ENCODE data around the gene SLC32A1.

Gene SLC32A1

GRCh38 chr20:38728191-38728781, 4.0 kb downstream of the SLC32A1 start:
- Histone ChIP-seq H3K36me3 (ENCODE audit: control insufficient read depth, insufficient read depth, low read length) (peaks cover 2% of the 10 kb centered on the region), H3K27ac (ENCODE audit: low read depth, low read length) (no peak overlapping the region), H3K4me1 (ENCODE audit: control insufficient read depth, insufficient read depth, low read length) (peaks cover 4% of the 10 kb centered on the region), H3K4me3 (ENCODE audit: low read length) (no peak overlapping the region), H3K9ac (ENCODE audit: low read length) (no peak overlapping the region), H3K27me3 (ENCODE audit: control insufficient read depth, insufficient read depth, low read length) (peaks cover 77% of the 10 kb centered on the region)

GRCh38 chr20:38728911-38729642, 4.8 kb downstream of the SLC32A1 start:
- Histone ChIP-seq H3K4me3 (ENCODE audit: low read length) (no peak overlapping the region), H3K27me3 (ENCODE audit: control insufficient read depth, insufficient read depth, low read length) (peaks cover 83% of the 10 kb centered on the region)

GRCh38 chr20:38729767-38730166, 5.5 kb downstream of the SLC32A1 start:
- Histone ChIP-seq H3K9ac (ENCODE audit: low read length) (no peak overlapping the region), H3K4me3 (ENCODE audit: low read length) (no peak overlapping the region), H3K27me3 (ENCODE audit: control insufficient read depth, insufficient read depth, low read length) (peaks cover 79% of the 10 kb centered on the region), H3K36me3 (ENCODE audit: control insufficient read depth, insufficient read depth, low read length) (peaks cover 2% of the 10 kb centered on the region), H3K27ac (ENCODE audit: low read depth, low read length) (no peak overlapping the region), H3K4me1 (ENCODE audit: control insufficient read depth, insufficient read depth, low read length) (peaks cover 4% of the 10 kb centered on the region)

More at GRCh38 chr20:38728911-38729642, 4.8 kb downstream of the SLC32A1 start:
- peaks cover 4% of the 10 kb centered on the region for H3K4me1 ChIP-seq (ENCODE audit: control insufficient read depth, insufficient read depth, low read length)
- no peak overlapping the region for H3K9ac ChIP-seq (ENCODE audit: low read length)
- H3K36me3 ChIP-seq (ENCODE audit: control insufficient read depth, insufficient read depth, low read length): peaks cover 2% of the 10 kb centered on the region
- H3K27ac ChIP-seq (ENCODE audit: low read depth, low read length): no peak overlapping the region

GRCh38 chr20:38730167-38730988, 6.1 kb downstream of the SLC32A1 start:
- peaks cover 2% of the 10 kb centered on the region for H3K36me3 ChIP-seq (ENCODE audit: control insufficient read depth, insufficient read depth, low read length)
- peaks cover 4% of the 10 kb centered on the region for H3K4me1 ChIP-seq (ENCODE audit: control insufficient read depth, insufficient read depth, low read length)
- H3K9ac ChIP-seq (ENCODE audit: low read length): no peak overlapping the region
- peaks cover 73% of the 10 kb centered on the region for H3K27me3 ChIP-seq (ENCODE audit: control insufficient read depth, insufficient read depth, low read length)
- H3K4me3 ChIP-seq (ENCODE audit: low read length): no peak overlapping the region
- no peak overlapping the region for H3K27ac ChIP-seq (ENCODE audit: low read depth, low read length)

GRCh38 chr20:38730989-38731737, 6.9 kb downstream of the SLC32A1 start:
- H3K4me1 ChIP-seq (ENCODE audit: control insufficient read depth, insufficient read depth, low read length): peaks cover 4% of the 10 kb centered on the region
- no peak overlapping the region for H3K27ac ChIP-seq (ENCODE audit: low read depth, low read length)
- peak overlapping the region; percentile 61 for H3K4me3 ChIP-seq (ENCODE audit: low read length)
- H3K27me3 ChIP-seq (ENCODE audit: control insufficient read depth, insufficient read depth, low read length): peaks cover 66% of the 10 kb centered on the region
- H3K9ac ChIP-seq (ENCODE audit: low read length): no peak overlapping the region
- peaks cover 2% of the 10 kb centered on the region for H3K36me3 ChIP-seq (ENCODE audit: control insufficient read depth, insufficient read depth, low read length)

GRCh38 chr20:38731738-38732113, 7.4 kb downstream of the SLC32A1 start:
- Histone ChIP-seq H3K36me3 (ENCODE audit: control insufficient read depth, insufficient read depth, low read length) (peaks cover 2% of the 10 kb centered on the region), H3K27ac (ENCODE audit: low read depth, low read length) (no peak overlapping the region), H3K4me1 (ENCODE audit: control insufficient read depth, insufficient read depth, low read length) (peaks cover 4% of the 10 kb centered on the region), H3K4me3 (ENCODE audit: low read length) (peak overlapping the region; percentile 61), H3K9ac (ENCODE audit: low read length) (no peak overlapping the region), H3K27me3 (ENCODE audit: control insufficient read depth, insufficient read depth, low read length) (peaks cover 61% of the 10 kb centered on the region)

GRCh38 chr20:38732981-38733380, 8.7 kb downstream of the SLC32A1 start:
- no peak overlapping the region for H3K4me3 ChIP-seq (ENCODE audit: low read length)
- peaks cover 2% of the 10 kb centered on the region for H3K36me3 ChIP-seq (ENCODE audit: control insufficient read depth, insufficient read depth, low read length)
- peaks cover 49% of the 10 kb centered on the region for H3K27me3 ChIP-seq (ENCODE audit: control insufficient read depth, insufficient read depth, low read length)
- H3K27ac ChIP-seq (ENCODE audit: low read depth, low read length): no peak overlapping the region
- H3K9ac ChIP-seq (ENCODE audit: low read length): no peak overlapping the region
- peaks cover 4% of the 10 kb centered on the region for H3K4me1 ChIP-seq (ENCODE audit: control insufficient read depth, insufficient read depth, low read length)

GRCh38 chr20:38735172-38735571, 10.9 kb downstream of the SLC32A1 start:
- Histone ChIP-seq H3K36me3 (ENCODE audit: control insufficient read depth, insufficient read depth, low read length) (peaks cover 1% of the 10 kb centered on the region), H3K9ac (ENCODE audit: low read length) (no peak overlapping the region), H3K27me3 (ENCODE audit: control insufficient read depth, insufficient read depth, low read length) (peaks cover 29% of the 10 kb centered on the region), H3K27ac (ENCODE audit: low read depth, low read length) (no peak overlapping the region), H3K4me1 (ENCODE audit: control insufficient read depth, insufficient read depth, low read length) (peaks cover 4% of the 10 kb centered on the region), H3K4me3 (ENCODE audit: low read length) (no peak overlapping the region)

- H3K27me3 ChIP-seq (ENCODE audit: control insufficient read depth, insufficient read depth, low read length): peaks cover 9% of the 10 kb centered on the region
- H3K4me3 ChIP-seq (ENCODE audit: low read length): no peak overlapping the region
- no peak overlapping the region for H3K9ac ChIP-seq (ENCODE audit: low read length)
- no peaks in the 10 kb centered on the region for H3K4me1 ChIP-seq (ENCODE audit: control insufficient read depth, insufficient read depth, low read length)
- H3K36me3 ChIP-seq (ENCODE audit: control insufficient read depth, insufficient read depth, low read length): no peaks in the 10 kb centered on the region
- no peak overlapping the region for H3K27ac ChIP-seq (ENCODE audit: low read depth, low read length)
Measured at GRCh38 chr20:38737887-38738286, 13.6 kb downstream of the SLC32A1 start.

GRCh38 chr20:38745757-38746156, 21.5 kb downstream of the SLC32A1 start:
- peaks cover 4% of the 10 kb centered on the region for H3K4me1 ChIP-seq (ENCODE audit: control insufficient read depth, insufficient read depth, low read length)
- no peaks in the 10 kb centered on the region for H3K27me3 ChIP-seq (ENCODE audit: control insufficient read depth, insufficient read depth, low read length)
- H3K9ac ChIP-seq (ENCODE audit: low read length): no peak overlapping the region
- H3K36me3 ChIP-seq (ENCODE audit: control insufficient read depth, insufficient read depth, low read length): no peaks in the 10 kb centered on the region
- no peak overlapping the region for H3K27ac ChIP-seq (ENCODE audit: low read depth, low read length)
- no peak overlapping the region for H3K4me3 ChIP-seq (ENCODE audit: low read length)

GRCh38 chr20:38747495-38748096, 23.3 kb downstream of the SLC32A1 start:
- Histone ChIP-seq H3K9ac (ENCODE audit: low read length) (peak overlapping the region; percentile 45), H3K36me3 (ENCODE audit: control insufficient read depth, insufficient read depth, low read length) (peaks cover 2% of the 10 kb centered on the region), H3K4me3 (ENCODE audit: low read length) (peak overlapping the region; percentile 73), H3K27me3 (ENCODE audit: control insufficient read depth, insufficient read depth, low read length) (no peaks in the 10 kb centered on the region), H3K4me1 (ENCODE audit: control insufficient read depth, insufficient read depth, low read length) (peaks cover 4% of the 10 kb centered on the region), H3K27ac (ENCODE audit: low read depth, low read length) (peak overlapping the region; percentile 50)
